NCI-H1694 (cell line): Measurements from ENCODE around the gene SCNN1A.
A peak's percentile ranks its signal among the peaks of the same experiment; 100 is the strongest.

ENCODE experiments used
- DNase-seq: peaks from one replicate; lab custom pipeline; 2025; lab: John Stamatoyannopoulos, UW

The SCNN1A gene

DNA sequence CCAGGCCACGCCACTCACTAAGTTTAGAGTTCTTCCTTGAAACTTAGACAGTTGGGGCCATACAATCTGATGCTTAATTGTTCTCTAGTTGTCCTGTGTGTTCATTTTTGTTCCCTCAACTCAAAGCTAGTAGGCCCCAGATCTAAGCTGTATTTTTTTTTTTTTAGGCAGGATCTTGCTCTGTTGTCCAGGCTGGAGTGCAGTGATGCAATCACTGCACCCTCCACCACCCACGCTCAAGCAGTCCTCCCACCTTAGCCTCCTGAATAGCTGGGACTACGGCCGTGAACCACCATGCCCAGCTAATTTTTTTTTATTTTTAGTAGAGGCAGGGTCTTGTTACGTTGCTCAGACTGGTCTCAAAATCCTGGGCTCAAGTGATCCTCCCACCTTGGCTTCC, 41.0 kb downstream of the SCNN1A start:
- no peak for DNase-seq

DNA sequence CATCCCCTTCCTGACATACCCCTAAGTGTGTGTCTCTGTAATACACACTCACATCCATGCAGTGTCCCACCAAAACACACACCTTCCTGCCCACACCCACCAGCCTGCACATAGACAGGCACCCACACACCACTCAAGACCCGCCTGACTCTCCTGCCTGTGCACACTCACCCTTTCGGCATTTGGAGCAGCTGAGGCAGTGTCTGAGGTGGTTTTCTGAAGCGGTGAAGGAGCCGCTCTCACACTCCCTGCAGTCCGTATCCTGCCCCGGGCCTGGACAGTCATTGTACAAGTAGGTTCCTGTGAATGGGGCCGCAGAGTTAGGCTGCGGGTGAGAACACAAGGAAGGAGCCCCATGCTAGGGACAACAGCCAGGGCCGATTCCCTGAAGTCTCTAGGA, 41.8 kb downstream of the SCNN1A start:
- no peak for DNase-seq

DNA sequence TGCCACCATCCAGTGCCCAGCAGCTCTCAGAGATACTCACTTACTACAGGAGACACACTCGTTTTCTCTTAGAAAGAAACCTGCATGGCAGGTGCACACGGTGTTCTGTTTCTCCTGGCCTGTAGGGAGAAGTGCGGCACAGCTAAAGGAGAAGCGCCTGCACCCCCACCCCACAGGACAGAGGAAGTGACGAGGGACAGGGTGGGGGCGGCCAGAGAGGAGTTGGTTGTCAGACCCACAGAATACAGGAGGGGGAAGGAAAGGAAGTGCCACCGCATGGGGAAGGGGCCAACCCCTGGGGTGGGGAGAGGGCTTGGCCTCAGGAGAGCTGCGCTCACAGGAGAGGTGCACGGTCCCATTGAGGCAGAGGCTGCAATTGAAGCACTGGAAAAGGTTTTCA, 42.3 kb downstream of the SCNN1A start:
- DNase-seq: no peak

DNA sequence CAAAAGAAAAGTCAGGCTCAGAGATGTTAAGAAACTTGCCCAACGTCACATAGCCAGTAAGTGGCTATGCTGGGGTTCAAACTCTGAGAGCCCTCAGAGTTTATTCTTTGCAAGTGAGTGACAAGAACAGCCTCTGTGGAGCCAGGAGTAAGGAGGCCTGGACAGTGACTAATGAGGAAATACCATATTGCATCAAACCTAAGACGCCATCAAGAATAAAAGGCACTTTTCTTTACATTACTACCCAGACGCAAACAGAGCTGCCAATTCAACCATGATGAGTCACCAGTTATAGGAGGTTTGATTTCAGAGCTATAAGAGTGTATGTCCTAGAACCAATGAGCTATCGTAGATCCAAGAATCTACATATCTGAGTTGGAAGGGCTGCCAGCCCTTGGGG, 42.9 kb downstream of the SCNN1A start:
- no peak for DNase-seq

DNA sequence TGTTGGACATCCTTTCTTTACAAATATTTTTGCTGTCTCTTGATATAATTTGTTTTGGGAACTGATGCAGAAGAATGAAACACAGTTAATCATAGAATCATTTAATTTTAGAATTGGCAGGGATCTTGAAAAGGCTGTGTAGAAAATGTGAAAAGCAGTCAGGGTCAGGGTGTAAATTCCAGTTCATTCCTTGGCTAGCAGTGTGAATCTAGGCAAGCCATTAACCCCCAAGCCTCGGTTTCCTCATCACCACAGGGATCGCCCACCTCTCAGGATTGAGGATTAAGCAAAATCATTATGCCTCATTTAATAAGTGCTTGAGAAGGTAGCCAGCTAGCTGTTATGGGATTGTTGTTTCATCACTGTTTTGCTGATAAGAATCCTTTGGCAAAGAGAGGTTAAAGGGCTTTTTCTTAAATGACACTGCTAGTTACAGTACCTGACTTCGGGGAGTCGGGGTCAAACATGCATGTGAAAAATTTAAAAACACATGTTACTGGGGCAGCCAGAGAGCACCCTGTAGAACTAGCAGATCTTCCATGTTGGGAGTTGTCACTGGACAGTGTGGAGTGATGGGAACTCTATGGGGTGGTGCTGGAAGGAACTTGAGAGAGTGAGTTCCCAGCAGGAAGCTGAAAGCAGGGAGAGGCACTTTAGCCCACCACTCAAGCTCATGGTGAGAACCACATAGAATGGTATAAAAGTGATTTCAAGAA, 44.2 kb downstream of the SCNN1A start:
- no peak for DNase-seq

DNA sequence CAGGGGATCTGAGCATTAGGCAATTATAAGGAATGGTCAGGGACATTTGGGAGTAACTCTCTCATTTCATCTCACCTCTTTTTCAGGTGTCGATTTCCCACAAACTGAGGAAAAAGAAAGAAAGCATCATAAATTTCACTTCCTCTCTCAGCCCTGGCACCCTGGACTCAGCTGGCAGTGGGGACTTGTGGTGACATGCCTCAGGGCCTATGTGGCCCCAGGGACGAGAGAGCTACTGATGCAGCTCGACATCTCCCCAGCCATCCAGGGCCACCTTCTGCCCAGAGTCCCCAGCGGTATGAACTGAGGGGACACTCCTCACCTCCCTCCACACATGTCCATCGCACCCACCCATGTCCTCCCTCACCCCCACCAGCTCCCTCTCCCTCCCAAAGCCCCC, 45.2 kb downstream of the SCNN1A start:
- no peak for DNase-seq

DNA sequence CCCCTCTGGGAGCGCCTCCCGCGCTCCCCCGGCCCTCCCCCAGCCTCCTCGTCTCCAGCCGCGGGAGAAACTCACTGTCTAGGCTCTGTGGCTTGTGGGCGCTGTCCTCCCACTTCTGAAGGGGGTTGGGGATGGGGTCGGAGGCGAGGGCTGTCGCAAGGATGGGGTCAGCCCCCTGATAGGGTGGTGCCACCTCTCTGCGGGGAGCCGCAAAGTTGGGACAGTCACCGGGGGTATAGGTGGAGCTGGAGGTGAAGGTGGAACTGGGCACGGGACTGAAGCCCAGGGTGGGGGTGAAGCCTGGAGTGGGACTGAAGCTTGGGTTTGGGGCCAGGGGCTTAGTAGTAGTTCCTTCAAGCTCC, 45.7 kb downstream of the SCNN1A start:
- no peak for DNase-seq

DNA sequence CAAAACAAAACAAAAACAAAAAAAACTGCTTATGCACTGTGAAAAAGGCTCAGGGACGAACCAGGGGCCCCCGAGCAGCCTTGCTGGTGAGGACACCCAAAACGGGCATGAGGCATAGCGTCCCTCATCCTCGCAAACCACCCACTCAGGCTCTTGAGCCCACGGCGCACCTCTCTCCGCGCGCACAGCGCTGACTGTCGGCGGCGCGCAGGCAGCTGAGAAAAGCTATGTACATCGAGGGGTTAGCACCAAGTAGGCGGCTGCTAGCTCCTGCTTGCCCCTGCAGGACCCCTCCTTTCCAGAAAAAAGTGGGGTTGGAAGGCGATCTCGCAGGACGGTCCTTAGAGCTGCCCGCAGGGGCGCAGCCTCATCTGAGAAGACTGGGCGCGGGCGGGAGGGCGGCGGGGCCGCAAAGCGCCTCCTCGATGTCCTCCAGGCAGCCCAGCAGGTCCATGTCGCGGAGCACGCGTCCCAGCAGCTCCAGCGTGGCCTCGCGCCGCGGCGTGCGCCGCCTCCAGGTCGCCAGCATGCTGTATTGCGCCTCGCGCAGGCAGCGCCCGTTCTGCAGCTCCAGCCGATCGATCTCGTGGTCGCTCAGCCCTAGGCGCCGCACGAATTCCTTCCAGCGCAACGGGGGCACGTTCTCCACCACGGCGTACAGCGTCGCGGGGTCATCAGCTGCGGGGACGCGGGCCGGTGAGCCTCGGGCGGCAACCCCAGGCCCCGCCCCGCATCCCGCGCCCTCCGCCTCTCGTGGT, 46.2 kb downstream of the SCNN1A start:
- no peak for DNase-seq

DNA sequence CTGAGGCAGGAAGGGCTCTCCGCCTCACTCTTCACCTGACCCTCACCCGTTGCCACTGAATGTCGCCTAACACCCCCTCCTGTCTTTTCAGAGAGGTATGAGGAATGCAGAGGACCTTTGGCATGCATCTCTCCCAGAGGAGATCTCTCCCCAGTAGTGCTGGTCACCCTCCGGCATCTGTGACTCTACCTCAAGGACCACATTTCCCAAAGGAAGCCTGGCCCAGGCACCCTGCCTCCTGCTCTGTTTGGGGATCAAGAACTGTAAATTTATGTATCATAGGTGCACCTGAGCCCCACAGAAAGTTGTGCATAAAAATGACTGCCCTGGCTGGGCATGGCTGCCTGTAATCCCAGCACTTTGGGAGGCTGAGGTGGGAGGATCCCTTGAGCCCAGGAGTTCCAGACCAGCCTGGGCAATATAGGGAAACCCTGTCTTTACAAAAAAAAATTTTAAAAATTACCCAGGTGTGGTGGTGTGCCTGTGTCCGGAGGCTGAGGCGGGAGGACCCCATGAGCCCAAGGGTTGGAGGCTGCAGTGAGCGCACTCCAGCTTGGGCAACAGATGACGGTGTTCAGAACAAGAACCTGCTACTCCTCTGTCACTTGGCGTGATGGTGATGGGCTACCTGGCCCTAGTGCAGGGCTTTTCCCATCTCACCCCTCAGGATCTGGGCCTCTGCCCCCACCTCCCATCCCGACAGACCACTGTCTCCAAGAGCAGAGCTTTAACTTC, 47.2 kb downstream of the SCNN1A start:
- no peak for DNase-seq

DNA sequence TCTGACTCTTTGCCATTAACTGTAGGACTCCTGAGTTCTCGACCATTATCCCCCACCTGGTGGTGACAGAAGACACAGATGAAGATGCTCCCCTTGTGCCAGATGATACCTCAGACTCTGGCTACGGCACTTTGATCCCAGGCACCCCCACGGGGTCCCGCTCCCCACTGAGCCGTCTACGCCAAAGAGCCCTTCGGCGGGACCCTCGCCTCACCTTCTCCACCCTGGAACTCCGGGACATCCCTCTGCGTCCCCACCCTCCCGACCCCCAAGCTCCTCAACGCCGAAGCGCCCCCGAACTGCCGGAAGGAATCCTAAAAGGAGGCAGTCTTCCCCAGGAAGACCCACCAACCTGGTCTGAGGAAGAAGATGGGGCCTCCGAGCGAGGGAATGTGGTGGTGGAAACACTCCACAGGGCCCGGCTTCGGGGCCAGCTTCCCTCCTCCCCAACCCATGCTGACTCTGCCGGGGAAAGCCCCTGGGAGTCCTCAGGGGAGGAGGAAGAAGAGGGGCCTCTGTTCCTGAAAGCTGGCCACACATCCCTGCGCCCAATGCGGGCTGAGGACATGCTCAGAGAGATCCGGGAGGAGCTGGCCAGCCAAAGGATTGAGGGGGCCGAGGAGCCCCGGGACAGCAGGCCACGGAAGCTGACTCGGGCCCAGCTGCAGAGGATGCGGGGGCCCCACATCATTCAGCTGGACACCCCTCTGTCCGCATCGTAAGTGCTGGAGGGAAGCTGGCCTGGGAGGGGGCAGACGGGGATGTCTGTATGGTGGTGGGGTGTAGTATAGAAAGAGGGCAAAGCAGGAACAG, 47.9 kb downstream of the SCNN1A start:
- DNase-seq: no peak

DNA sequence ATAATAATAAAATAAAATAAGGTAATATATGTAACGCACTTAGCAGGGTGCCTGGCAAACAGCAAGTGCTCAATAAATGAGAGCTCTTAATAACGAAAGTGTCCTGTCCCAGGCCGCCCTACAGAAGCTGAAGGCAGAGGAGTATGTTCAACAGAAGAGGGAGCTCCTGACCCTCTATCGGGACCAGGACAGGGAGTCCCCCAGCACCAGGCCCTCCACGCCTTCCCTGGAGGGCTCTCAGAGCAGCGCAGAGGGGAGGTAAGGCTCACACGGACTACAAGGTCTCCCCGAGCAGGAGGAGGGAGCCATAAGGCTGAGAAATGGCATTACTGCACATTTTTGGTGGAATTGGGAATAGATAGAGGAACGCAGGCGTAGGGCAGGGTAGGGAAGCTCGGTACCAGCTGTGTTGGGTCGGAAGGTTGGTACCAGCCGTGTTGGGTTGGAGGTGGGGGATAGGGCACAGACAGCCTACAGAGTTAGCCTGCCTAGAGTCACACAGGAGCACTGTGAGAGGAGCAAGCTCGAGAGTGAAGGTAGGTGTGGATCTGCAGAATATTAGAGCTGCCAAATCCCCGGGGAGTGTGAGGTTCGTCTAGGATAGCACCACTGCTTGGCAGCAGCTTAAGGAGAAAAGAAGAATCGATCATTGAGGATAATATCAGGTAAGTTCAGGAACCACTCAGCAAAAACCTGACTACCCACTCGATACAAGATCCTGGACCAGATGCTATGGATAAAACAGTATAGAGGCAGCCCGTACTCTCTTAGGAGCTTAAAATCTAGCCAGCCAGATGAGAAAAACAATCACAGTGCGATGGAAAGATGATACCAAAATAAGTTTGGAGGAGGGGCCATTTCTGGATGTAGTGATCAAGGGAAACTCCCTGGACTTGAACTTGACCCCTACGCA, 48.8 kb downstream of the SCNN1A start:
- DNase-seq: no peak

DNA sequence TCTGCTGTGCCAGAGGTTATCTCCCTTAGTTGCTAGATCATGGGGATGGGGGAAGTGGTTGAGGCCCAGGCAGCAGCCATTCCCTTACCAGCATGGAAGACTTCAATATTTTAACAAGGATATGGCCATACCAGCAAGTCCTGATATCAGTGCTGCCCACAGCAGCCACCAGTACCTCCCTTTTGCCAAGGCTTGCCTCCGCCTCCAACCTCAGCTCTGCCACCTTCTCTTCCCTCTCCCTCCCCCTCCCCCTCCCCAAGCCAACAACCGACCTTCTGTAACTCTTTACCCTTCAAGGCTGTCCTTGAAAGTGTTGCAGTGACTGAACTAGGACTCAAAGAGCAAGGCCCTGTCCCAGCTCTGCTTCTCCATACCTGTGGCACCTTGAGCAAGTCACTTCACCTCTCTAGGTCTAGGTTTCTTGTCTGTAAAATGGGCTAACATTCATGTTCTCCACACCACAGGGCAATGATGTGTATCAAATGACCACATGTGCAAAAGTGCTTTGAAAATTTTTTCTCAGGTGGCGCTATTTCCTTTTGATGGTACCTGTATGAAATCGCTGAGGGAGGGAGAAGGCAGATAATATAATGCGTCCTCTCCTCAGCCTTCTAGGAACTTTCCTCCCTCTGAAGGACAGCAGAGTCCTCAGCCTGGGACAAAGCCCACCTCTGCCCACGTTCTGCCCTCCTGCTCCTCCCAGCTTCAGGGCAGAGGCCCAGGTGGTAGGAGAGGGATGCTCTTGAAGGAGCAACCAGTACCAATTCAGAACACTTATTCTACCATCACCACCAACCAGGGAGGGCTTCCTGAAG, 50.2 kb downstream of the SCNN1A start:
- DNase-seq: no peak

DNA sequence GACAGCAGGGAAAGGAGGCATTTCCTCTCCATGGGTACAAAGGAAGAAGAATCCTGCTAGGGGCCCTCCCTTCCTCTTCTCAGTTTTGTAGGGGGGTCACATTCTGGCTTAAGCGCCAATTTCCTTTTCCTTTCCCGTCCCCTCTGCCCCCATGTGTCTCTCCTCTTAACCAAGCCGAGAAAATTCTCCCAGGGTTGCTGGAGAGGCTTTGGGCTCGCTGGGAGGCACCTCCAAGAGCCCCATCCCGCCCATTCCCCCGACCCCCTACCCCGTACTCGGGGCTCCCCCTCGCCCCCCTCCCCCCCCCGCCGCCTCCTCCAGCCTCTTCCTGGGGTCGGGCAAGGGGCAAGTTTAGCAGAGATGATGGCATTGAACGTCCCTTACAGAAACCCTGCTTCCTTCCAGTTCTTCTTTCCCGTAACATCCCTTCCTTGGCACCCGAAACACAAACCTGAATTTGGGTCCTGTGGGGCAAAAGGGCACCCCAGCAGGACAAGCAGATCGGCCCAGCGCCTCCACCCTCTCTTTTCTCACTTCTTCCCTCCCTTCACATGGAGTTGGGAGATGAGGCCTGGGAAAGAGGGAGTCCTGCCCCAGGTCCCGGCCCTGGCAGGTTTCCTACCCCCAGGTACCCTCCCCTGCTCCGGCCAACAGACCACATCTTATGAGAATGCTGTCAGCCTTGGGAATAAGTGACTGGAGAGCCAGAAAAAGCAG, 51.2 kb downstream of the SCNN1A start:
- DNase-seq: no peak

DNA sequence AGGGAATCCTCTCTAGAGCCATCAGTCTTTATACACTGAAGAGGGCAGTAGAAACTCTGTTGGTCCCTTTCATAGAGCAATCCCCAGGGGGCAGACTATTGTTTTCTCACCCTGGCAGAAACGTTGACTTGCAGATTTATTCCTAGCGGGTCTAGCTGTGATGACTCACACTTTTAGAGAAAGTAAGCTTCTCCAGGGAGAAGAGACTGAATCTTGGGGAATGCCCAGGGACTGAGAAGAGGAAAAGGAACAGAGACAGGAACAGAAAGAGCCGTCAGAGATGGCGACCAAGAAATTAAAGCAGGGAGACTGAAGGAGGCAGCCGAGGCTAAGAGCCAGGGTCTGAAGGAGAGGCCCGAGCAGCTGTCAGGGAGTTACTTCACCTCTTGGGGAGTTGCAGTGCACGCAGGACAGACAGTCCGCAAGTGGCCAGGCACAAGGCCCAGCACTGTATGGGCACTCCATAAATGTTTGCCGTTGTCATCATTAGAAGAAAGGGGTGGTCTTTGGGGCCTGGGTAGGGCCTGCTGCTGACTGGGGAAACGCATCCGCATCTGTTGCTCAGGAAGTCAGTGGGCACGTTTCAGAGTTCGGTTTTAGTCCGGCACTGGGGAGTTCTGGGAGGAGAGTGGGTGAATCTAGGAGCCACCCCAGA, 51.9 kb downstream of the SCNN1A start:
- peak; percentile 10 for DNase-seq

DNA sequence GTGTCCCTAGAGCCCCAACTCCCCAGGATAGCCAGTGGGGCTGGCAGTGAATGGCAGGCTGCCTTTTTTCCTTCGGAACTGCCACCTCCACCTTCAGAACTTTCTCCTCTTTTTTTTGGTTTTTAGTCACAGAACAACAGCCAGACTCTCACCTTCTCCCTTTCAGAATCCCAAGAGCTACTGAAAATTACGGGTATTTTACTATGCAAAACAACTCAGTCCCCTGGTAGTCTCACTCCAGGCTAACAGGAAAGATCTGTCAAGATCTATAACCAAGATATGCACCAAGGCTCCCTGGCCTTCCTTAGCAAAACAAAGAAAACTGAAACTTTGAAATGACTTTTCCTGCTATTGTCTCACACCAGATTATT, 52.4 kb downstream of the SCNN1A start:
- DNase-seq: no peak

DNA sequence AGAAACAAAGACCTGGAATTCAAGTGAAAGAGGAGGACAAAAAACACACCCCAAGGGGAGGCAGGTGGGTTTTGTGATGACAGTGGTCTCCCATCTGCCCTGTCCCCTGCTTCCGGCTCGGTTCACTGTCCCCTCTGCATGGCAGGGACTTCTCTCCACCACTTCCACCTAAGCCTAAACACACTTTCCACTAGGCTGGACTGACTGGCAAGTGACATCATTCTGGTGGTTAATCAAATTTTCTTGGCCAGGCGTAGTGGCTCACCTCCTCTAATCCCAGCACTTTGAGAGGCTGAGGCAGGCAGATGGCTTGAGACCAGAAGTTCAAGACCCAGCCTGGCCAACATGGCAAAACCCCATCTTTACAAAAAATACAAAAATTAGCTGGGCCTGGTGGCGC, 53.0 kb downstream of the SCNN1A start:
- DNase-seq: no peak

DNA sequence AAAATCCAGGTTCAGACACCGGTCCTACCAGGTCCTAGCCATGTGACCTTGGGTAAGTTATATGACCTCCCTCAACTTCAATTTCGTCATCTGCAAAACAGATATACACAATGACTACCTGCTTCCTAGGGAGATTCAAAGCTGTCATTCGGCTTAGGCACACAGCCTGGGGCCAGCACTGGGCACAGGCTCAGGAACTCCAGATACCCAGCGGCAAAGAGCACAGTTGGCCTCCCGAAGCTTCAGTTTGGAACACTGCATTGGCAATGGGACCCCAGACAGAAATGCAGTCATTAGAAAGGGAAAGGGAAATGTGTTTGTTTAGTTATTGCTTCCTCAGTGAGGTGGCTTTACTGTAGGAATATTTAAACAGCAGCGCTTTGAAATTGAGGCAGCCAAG, 53.5 kb downstream of the SCNN1A start:
- DNase-seq: no peak

DNA sequence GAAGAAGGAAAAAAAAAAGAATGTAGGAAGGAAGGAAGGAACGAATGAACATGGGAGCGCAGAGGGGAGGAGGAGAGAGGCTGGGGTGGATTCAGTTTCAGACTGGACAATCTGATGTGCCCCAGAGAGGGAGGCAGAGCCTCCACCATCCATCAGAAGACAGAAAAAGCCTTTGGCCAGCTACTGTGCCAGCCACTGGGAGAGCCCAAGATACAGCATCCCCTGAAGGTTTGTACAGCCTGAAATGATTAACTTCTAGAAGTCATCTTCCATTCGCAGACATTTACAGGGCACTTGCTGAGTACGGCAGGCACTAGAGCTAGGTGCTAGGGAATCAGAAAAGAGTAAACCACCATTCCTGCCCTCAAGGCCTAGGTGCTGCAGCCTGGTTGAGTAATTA, 55.9 kb downstream of the SCNN1A start:
- DNase-seq: no peak

DNA sequence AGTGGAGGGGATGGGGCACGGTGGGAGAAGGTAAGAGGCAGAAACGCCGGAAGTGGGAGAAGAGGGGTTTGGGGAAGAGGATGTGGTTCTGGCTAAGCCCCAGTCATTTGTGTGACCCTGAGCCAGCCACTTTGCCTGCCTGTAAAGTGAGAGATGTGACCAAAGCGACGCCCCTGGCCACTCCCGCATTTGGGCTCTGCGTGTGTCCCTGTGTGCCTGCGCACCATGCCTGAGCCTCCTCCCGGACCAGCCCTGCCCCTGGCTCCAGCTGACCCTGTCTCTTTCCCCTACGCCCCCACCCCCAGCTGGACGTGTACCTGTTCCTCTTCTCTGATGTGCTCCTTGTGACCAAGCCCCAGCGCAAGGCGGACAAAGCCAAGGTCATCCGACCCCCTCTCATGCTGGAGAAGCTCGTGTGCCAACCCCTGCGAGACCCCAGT, 56.9 kb downstream of the SCNN1A start:
- DNase-seq: no peak
